ENCODE data around the gene SGSM2. TPM values are rescaled to one million over a fixed set of nuclear protein-coding genes. Genes with fewer than 3 reads are reported as not detected.
A peak's percentile ranks its signal among the peaks of the same experiment; 100 is the strongest.

SGSM2 gene
- total RNA-seq, 1 experiment from 2014 or later, result 49.0 TPM

- in situ Hi-C loops (cut with HindIII; ENCODE audit: low pct_unique_long_range_greater_than_20kb, low sequenced_read_pairs), result no loop called here
- no TSS peak for BruUV-seq (replicated peaks)
- Histone ChIP-seq H3K36me3 (ENCODE audit: control insufficient read depth, insufficient read depth, low read length) (no peaks in the 10 kb centered on the region), H3K4me3 (ENCODE audit: low read depth in 2 of 2, low read length in 2 of 2) (peak overlapping the region; percentile 27 to 37), H3K4me1 (ENCODE audit: control insufficient read depth, insufficient read depth, low read length) (peaks cover 39% of the 10 kb centered on the region), H3K27me3 (ENCODE audit: control insufficient read depth, insufficient read depth, low read length) (no peaks in the 10 kb centered on the region), H3K27ac (ENCODE audit: low read length) (peak overlapping the region; percentile 69), H3K9me3 (ENCODE audit: control insufficient read depth, insufficient read depth, low read depth, low read length) (no peaks in the 10 kb centered on the region)
- DNase-seq (ENCODE audit: low read depth, low spot score) (no peak), ATAC-seq (peak; percentile 27)
- TF ChIP-seq CTCF (IDR thresholded peaks at IDR 0.05) (no peak), POLR2AphosphoS5 (IDR thresholded peaks at IDR 0.05; ENCODE audit: low read depth, low read length) (no peak), SIN3A (IDR thresholded peaks at IDR 0.05; ENCODE audit: borderline replicate concordance, insufficient read depth, low read depth, low read length) (no peak), TCF7L2 (IDR thresholded peaks at IDR 0.05; ENCODE audit: low read depth, low read length) (no peak), REST (IDR thresholded peaks at IDR 0.05; ENCODE audit: insufficient read depth in 1 of 2, low read depth in 2 of 2, low read length in 1 of 2) (no peak)
- ChIA-PET POLR2A (interaction anchor here (0.6 kb wide), 1 partner anchor 112 kb away, joined by 5 read pairs; no protein-coding TSS in a partner anchor), CTCF (interaction anchor here (1.1 kb wide), 1 partner anchor 19 kb away, joined by 4 read pairs; no protein-coding TSS in a partner anchor)
- intact Hi-C loops (cut with micrococcal nuclease; ENCODE audit: unreplicated experiment), result no loop called here
Measured at GRCh38 chr17:2396568-2397246, 59.4 kb downstream of the SGSM2 start.

GRCh38 chr17:2397247-2398171, 60.2 kb downstream of the SGSM2 start:
- in situ Hi-C loops (cut with HindIII; ENCODE audit: low pct_unique_long_range_greater_than_20kb, low sequenced_read_pairs) (no loop called here), intact Hi-C loops (cut with micrococcal nuclease; ENCODE audit: unreplicated experiment) (no loop called here)
- H3K4me1 ChIP-seq (ENCODE audit: control insufficient read depth, insufficient read depth, low read length), result peaks cover 34% of the 10 kb centered on the region

More at GRCh38 chr17:2397247-2398171, 60.2 kb downstream of the SGSM2 start:
- CTCF ChIA-PET, result no interaction called here
- TF ChIP-seq POLR2AphosphoS5 (IDR thresholded peaks at IDR 0.05; ENCODE audit: low read depth, low read length) (no peak), REST (IDR thresholded peaks at IDR 0.05; ENCODE audit: insufficient read depth in 1 of 2, low read depth in 2 of 2, low read length in 1 of 2) (no peak), CTCF (IDR thresholded peaks at IDR 0.05) (no peak), SIN3A (IDR thresholded peaks at IDR 0.05; ENCODE audit: borderline replicate concordance, insufficient read depth, low read depth, low read length) (no peak), TCF7L2 (IDR thresholded peaks at IDR 0.05; ENCODE audit: low read depth, low read length) (no peak)
- no peak for DNase-seq (ENCODE audit: low read depth, low spot score)
- BruUV-seq (replicated peaks), result no TSS peak
- H3K27me3 ChIP-seq (ENCODE audit: control insufficient read depth, insufficient read depth, low read length), result no peaks in the 10 kb centered on the region
- POLR2A ChIA-PET, result interaction anchor here (0.6 kb wide), 1 partner anchor 113 kb away, joined by 5 read pairs; no protein-coding TSS in a partner anchor
- no peaks in the 10 kb centered on the region for H3K36me3 ChIP-seq (ENCODE audit: control insufficient read depth, insufficient read depth, low read length)
- peak overlapping the region; percentile 71 for H3K27ac ChIP-seq (ENCODE audit: low read length)
- ATAC-seq, result no peak
- H3K9me3 ChIP-seq (ENCODE audit: control insufficient read depth, insufficient read depth, low read depth, low read length), result no peaks in the 10 kb centered on the region
- peak overlapping the region; percentile 27 to 80; a peak in 3 of 4 replicates for H3K4me3 ChIP-seq (ENCODE audit: low read depth in 2 of 2, low read length in 2 of 2)
